Measurements from ENCODE around the gene SIGLEC10.
"Not testable (repeated sequence)": the region's sequence is repeated elsewhere in the genome, so short reads cannot be mapped to it uniquely, and the experiment has no call there.

The SIGLEC10 gene

DNA sequence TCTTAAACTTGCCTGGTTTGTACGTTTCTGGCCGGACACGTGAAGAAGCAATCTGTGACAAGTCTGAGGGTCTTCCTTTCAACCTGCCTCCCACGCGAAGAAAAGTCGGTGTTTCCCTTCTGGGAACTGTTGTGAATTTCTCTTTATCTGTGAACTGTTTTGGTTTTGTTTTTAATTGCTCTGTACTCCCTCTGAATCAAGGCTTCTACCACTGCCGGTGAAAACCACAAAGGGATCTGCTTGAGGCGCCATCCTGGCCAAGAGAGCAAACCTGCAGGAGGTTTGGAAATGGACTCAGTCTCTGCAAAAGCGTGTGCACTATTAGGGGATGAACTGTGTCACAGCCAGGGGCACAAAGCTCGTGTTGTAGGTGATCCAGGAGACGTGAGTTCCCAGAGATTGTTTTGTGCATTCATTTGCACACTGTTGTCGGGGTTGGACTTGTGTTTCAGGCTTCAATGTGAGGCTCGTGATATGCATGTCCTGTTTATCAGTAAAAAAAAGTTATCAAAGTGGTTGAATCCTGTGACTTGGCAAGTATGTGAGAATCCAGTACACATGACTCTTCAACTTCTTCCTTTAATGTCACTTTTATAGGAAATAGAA lies 31.1 kb upstream of the SIGLEC10 start:
- no peak overlapping the region for H3K4me3 ChIP-seq (ENCODE audit: low read length)
- DNase-seq (ENCODE audit: low read depth) = no peak
- TF ChIP-seq, protein P1, sequence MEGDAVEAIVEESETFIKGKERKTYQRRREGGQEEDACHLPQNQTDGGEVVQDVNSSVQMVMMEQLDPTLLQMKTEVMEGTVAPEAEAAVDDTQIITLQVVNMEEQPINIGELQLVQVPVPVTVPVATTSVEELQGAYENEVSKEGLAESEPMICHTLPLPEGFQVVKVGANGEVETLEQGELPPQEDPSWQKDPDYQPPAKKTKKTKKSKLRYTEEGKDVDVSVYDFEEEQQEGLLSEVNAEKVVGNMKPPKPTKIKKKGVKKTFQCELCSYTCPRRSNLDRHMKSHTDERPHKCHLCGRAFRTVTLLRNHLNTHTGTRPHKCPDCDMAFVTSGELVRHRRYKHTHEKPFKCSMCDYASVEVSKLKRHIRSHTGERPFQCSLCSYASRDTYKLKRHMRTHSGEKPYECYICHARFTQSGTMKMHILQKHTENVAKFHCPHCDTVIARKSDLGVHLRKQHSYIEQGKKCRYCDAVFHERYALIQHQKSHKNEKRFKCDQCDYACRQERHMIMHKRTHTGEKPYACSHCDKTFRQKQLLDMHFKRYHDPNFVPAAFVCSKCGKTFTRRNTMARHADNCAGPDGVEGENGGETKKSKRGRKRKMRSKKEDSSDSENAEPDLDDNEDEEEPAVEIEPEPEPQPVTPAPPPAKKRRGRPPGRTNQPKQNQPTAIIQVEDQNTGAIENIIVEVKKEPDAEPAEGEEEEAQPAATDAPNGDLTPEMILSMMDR (conservative IDR thresholded peaks at IDR 0.05; ENCODE audit: low read depth, low read length) = no peak

DNA sequence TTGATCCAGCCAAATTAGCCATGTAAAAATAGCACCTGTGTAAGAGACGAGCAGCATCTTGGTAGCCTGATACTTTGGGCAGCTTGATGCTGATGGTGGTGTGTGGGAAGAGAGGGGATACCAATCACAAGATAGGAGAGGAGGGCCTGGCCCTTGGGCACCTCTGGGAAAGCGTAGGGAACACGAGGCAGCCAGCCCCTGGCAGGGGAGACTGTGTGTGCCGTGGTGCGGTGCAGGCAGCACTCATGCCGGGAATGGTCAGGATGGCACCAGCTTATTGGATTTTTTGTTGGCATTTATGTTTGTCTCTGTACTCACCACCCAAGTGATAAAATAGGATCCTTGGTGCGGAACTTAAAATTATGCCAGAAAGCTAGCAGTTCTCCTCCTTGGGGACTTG lies 30.6 kb upstream of the SIGLEC10 start:
- TF ChIP-seq, protein P1 (conservative IDR thresholded peaks at IDR 0.05; ENCODE audit: low read depth, low read length) = no peak
- no peak for DNase-seq (ENCODE audit: low read depth)
- no peak overlapping the region for H3K4me3 ChIP-seq (ENCODE audit: low read length)

DNA sequence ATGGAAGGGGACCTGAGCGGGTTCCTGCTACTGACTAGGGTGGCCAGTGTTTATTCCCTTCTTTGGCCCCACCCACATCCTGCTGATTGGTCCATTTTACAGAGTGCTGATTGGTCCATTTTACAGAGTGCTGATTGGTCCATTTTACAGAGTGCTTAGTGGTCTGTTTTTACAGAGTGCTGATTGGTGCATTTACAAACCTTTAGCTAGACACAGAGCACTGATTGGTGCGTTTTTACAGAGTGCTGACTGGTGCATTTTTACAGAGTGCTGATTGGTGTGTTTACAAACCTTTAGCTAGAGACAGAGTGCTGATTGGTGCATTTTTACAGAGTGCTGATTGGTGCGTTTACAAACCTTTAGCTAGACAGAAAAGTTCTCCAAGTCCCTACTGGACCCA lies 30.1 kb upstream of the SIGLEC10 start:
- not testable (repeated sequence) for H3K4me3 ChIP-seq (ENCODE audit: low read length); DNase-seq (ENCODE audit: low read depth)

DNA sequence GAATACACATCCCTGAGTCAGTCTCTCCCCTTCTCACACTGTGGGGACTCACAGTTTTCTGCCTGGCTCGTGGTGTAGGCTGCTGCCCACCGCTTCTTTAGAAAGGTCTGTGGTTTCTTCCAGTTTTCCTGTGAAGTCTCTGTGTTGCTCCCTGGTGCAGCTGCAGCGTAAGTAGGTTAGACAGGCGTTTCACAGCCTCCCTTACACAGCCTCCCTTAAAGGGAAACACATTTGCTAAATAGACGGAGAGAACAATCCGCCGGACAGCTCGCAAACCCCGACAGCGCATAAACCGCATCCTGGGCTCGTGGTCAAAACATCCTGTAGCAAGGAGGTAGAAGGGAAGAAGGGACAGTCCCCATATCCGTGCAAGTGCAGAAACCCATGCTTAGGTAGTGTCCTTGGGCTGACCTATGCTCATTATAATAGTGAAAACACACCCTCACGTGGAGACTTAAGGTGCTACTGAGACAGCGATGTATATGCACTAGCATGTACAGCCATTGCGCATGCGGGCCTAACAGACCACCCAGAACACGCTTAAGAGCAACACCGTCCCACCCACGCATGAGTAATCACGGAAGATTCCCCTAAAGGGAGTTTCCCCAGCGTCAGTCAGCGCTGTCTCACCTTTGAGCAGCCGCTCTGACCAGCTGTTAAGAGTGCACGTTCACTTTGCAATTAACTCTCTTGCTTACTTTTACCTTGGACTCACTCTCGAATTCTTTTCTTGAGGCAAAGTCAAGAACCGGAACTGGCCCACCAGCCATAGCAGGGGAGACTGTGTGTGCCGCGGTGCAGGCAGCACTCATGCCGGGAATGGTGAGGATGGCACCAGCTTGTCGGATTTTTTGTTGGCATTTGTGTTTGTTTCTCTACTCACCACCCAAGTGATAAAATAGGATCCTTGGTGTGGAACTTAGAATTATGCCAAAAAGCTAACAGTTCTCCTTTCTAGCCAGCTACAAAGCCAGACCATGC lies 24.3 kb upstream of the SIGLEC10 start:
- DNase-seq (ENCODE audit: low read depth) = no peak
- TF ChIP-seq, protein P1 (conservative IDR thresholded peaks at IDR 0.05; ENCODE audit: low read depth, low read length) = no peak
- no peak overlapping the region for H3K4me3 ChIP-seq (ENCODE audit: low read length)

DNA sequence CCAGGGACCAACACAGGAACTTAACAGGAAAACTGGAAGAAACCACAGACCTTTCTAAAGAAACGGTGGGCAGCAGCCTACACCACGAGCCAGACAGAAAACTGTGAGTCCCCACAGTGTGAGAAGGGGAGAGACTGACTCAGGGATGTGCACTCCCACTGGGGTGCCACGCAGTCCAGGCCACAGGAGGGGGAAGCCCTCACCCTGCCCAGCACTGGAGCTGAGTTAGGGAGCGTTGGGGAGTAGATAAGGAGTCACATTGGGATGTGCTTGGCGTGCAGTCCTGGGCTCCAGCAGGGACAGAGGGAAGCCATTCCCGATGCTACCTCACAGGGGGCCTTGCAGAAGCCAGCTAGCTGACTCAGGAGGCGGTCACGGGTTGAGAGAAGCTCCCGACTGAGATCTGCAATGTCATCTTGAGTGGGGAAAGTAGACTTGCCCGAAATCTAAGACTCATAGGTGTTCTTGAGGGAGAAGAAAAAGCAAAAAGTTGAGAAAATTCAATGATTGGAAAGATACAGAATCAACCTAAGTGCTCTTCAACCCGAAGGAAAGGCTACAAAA lies 23.5 kb upstream of the SIGLEC10 start:
- TF ChIP-seq, protein P1 (conservative IDR thresholded peaks at IDR 0.05; ENCODE audit: low read depth, low read length) = no peak
- no peak for DNase-seq (ENCODE audit: low read depth)
- no peak overlapping the region for H3K4me3 ChIP-seq (ENCODE audit: low read length)

DNA sequence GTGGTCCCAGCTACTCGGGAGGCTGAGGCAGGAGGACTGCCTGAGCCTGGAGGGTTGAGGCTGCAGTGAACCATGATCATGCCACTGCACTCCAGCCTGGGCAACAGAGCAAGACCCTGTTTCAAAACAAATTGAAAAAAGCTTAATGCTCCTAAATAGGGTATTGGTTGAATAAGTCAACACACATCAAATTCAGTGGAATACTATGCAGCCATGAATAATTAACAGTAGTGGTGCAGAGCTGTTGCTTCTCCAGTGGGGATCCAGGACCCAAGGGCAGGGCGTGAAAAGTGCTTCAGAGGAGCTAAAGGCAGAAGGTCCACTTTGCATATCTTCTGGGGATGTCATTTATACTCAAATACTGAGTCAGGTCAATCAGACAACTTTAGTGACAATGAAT lies 22.6 kb upstream of the SIGLEC10 start:
- TF ChIP-seq, protein P1 (conservative IDR thresholded peaks at IDR 0.05; ENCODE audit: low read depth, low read length) = no peak
- no peak for DNase-seq (ENCODE audit: low read depth)

DNA sequence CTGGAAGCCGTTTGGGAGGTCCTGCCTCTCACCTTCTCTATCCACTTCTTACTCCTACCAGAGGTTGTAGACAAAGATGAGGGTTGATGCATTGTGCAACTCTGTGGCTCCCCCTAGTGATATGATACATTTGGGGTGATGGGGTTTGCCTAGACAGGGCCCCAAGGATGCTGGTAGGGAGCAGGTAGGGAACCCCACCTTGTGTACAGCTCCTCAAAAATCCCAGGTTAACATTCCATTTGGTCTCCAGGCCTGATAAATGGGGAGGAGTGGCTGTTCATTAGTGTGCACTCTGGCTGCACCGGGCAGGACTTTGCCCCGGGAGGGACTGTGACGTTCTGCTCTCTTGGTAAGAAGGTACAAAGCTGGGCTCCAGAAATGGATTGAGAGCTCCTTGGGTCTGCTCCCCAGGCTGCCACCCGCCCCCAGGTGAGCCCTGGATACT lies 21.6 kb upstream of the SIGLEC10 start:
- DNase-seq (ENCODE audit: low read depth) = no peak

More for the DNA sequence above, 22.6 kb upstream of the SIGLEC10 start:
- no peak overlapping the region for H3K4me3 ChIP-seq (ENCODE audit: low read length)

More for the DNA sequence above, 21.6 kb upstream of the SIGLEC10 start:
- TF ChIP-seq, protein P1 (conservative IDR thresholded peaks at IDR 0.05; ENCODE audit: low read depth, low read length) = peak; percentile 14
- no peak overlapping the region for H3K4me3 ChIP-seq (ENCODE audit: low read length)

Data from retinal pigment epithelial cell (primary cell).